ENCODE measurements around the gene MBD3L5. TPM values are rescaled to one million over a fixed set of nuclear protein-coding genes. Genes with fewer than 3 reads are reported as not detected.
"Not testable (repeated sequence)": the region's sequence is repeated elsewhere in the genome, so short reads cannot be mapped to it uniquely, and the experiment has no call there.

MBD3L5 gene
- total RNA-seq, 1 donor from 2014 or later, result not detected

- peaks cover 5% of the 10 kb centered on the region for H3K4me1 Mint-ChIP-seq (ENCODE audit: low read depth, unreplicated experiment)
- Histone ChIP-seq H3K79me2 (ENCODE audit: insufficient read depth, low read length) (no peaks in the 10 kb centered on the region), H3K9me3 (ENCODE audit: insufficient read depth, low read depth, low read length) (no peaks in the 10 kb centered on the region), H4K20me1 (ENCODE audit: insufficient read depth, low read length) (no peaks in the 10 kb centered on the region), H3K4me1 (ENCODE audit: insufficient read depth, low read length) (no peaks in the 10 kb centered on the region), H3K27me3 (ENCODE audit: insufficient read depth, low read length) (no peaks in the 10 kb centered on the region), H3K36me3 (ENCODE audit: insufficient read depth, low read length) (no peaks in the 10 kb centered on the region), H2AFZ (ENCODE audit: low read depth, low read length) (no peak overlapping the region), H3K9ac (ENCODE audit: low read length) (no peak overlapping the region), H3K4me2 (ENCODE audit: low read length) (no peak overlapping the region), H3K27ac (ENCODE audit: low read depth, low read length) (no peak overlapping the region), H3K4me3 (ENCODE audit: insufficient read depth, low read depth, low read length) (no peak overlapping the region)
- H3K27ac Mint-ChIP-seq (ENCODE audit: unreplicated experiment), result no peak overlapping the region
- DNase-seq (ENCODE audit: low read depth) (no peak), FAIRE-seq (no peak)
- H3K27me3 Mint-ChIP-seq (ENCODE audit: low read depth, unreplicated experiment), result no peaks in the 10 kb centered on the region
- H3K9me3 Mint-ChIP-seq (ENCODE audit: unreplicated experiment), result no peaks in the 10 kb centered on the region
- H3K36me3 Mint-ChIP-seq (ENCODE audit: low read depth, unreplicated experiment), result no peaks in the 10 kb centered on the region
- no peak overlapping the region for H3K4me3 Mint-ChIP-seq (ENCODE audit: unreplicated experiment)
- no peak for TF ChIP-seq EZH2 (IDR thresholded peaks at IDR 0.05; ENCODE audit: insufficient read depth, low read length)
- TF ChIP-seq CTCF (IDR thresholded peaks at IDR 0.05; ENCODE audit: insufficient read depth, low read depth, low read length), result no peak
Measured at GRCh38 chr19:7063764-7064418, 33.5 kb downstream of the MBD3L5 start.

GRCh38 chr19:7067122-7067521, 36.7 kb downstream of the MBD3L5 start:
- H3K27ac ChIP-seq (ENCODE audit: low read depth, low read length); H3K4me1 ChIP-seq (ENCODE audit: insufficient read depth, low read length); FAIRE-seq; H3K9me3 ChIP-seq (ENCODE audit: insufficient read depth, low read depth, low read length); H4K20me1 ChIP-seq (ENCODE audit: insufficient read depth, low read length); H3K36me3 ChIP-seq (ENCODE audit: insufficient read depth, low read length); H3K27ac Mint-ChIP-seq (ENCODE audit: unreplicated experiment); H3K4me2 ChIP-seq (ENCODE audit: low read length); H3K4me1 Mint-ChIP-seq (ENCODE audit: low read depth, unreplicated experiment); H3K27me3 Mint-ChIP-seq (ENCODE audit: low read depth, unreplicated experiment); H2AFZ ChIP-seq (ENCODE audit: low read depth, low read length); H3K4me3 ChIP-seq (ENCODE audit: insufficient read depth, low read depth, low read length); H3K9ac ChIP-seq (ENCODE audit: low read length); H3K27me3 ChIP-seq (ENCODE audit: insufficient read depth, low read length); H3K9me3 Mint-ChIP-seq (ENCODE audit: unreplicated experiment); DNase-seq (ENCODE audit: low read depth); H3K36me3 Mint-ChIP-seq (ENCODE audit: low read depth, unreplicated experiment); H3K4me3 Mint-ChIP-seq (ENCODE audit: unreplicated experiment): not testable (repeated sequence)
- H3K79me2 ChIP-seq (ENCODE audit: insufficient read depth, low read length), result peaks cover 14% of the 10 kb centered on the region

GRCh38 chr19:7067716-7068115, 37.3 kb downstream of the MBD3L5 start:
- Mint-ChIP-seq H3K4me1 (ENCODE audit: low read depth, unreplicated experiment) (peaks cover 5% of the 10 kb centered on the region), H3K27me3 (ENCODE audit: low read depth, unreplicated experiment) (no peaks in the 10 kb centered on the region), H3K9me3 (ENCODE audit: unreplicated experiment) (peaks cover 5% of the 10 kb centered on the region), H3K36me3 (ENCODE audit: low read depth, unreplicated experiment) (peaks cover 6% of the 10 kb centered on the region), H3K4me3 (ENCODE audit: unreplicated experiment) (no peak overlapping the region), H3K27ac (ENCODE audit: unreplicated experiment) (no peak overlapping the region)
- Histone ChIP-seq H4K20me1 (ENCODE audit: insufficient read depth, low read length) (peaks cover 4% of the 10 kb centered on the region), H3K4me3 (ENCODE audit: insufficient read depth, low read depth, low read length) (no peak overlapping the region), H3K9ac (ENCODE audit: low read length) (no peak overlapping the region), H3K4me1 (ENCODE audit: insufficient read depth, low read length) (peaks cover 5% of the 10 kb centered on the region), H2AFZ (ENCODE audit: low read depth, low read length) (no peak overlapping the region), H3K4me2 (ENCODE audit: low read length) (no peak overlapping the region), H3K27me3 (ENCODE audit: insufficient read depth, low read length) (no peaks in the 10 kb centered on the region), H3K79me2 (ENCODE audit: insufficient read depth, low read length) (peaks cover 19% of the 10 kb centered on the region), H3K27ac (ENCODE audit: low read depth, low read length) (no peak overlapping the region), H3K9me3 (ENCODE audit: insufficient read depth, low read depth, low read length) (no peaks in the 10 kb centered on the region), H3K36me3 (ENCODE audit: insufficient read depth, low read length) (peaks cover 8% of the 10 kb centered on the region)
- TF ChIP-seq CTCF (IDR thresholded peaks at IDR 0.05; ENCODE audit: insufficient read depth, low read depth, low read length), result no peak
- no peak for TF ChIP-seq EZH2 (IDR thresholded peaks at IDR 0.05; ENCODE audit: insufficient read depth, low read length)
- DNase-seq (ENCODE audit: low read depth) (peak; percentile 35), FAIRE-seq (no peak)
